GM12801 (cell line): ENCODE measurements around the gene CUX1.

ENCODE experiments used
- TF ChIP-seq, protein P1 (sequence below): IDR thresholded peaks from one replicate; pipeline ENCODE4 v1.5.1; 2011; ENCODE audit warnings: control low read depth; ENCODE audit not compliant: insufficient read length; ENCODE audit errors: extremely low read depth

Gene CUX1

GRCh38 chr7:102175423-102176170 is 358.2 kb downstream of the CUX1 start:
- TF ChIP-seq, protein P1, sequence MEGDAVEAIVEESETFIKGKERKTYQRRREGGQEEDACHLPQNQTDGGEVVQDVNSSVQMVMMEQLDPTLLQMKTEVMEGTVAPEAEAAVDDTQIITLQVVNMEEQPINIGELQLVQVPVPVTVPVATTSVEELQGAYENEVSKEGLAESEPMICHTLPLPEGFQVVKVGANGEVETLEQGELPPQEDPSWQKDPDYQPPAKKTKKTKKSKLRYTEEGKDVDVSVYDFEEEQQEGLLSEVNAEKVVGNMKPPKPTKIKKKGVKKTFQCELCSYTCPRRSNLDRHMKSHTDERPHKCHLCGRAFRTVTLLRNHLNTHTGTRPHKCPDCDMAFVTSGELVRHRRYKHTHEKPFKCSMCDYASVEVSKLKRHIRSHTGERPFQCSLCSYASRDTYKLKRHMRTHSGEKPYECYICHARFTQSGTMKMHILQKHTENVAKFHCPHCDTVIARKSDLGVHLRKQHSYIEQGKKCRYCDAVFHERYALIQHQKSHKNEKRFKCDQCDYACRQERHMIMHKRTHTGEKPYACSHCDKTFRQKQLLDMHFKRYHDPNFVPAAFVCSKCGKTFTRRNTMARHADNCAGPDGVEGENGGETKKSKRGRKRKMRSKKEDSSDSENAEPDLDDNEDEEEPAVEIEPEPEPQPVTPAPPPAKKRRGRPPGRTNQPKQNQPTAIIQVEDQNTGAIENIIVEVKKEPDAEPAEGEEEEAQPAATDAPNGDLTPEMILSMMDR = no peak

DNA sequence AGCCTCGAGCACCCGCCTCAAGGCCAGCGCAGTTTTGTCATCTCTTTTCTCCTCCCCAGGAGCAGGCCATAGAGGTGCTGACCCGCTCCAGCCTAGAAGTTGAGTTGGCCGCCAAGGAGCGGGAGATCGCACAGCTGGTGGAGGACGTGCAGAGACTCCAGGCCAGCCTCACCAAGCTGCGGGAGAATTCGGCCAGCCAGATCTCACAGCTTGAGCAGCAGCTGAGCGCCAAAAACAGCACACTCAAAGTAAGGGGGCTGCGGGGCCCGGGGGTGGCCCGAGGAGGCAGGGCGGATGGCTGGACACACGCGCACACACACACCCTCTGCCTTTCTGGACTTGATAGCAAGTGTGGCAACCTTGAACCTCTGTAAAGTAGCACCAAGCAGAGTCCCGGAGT is 361.0 kb downstream of the CUX1 start:
- TF ChIP-seq, protein P1 = no peak

DNA sequence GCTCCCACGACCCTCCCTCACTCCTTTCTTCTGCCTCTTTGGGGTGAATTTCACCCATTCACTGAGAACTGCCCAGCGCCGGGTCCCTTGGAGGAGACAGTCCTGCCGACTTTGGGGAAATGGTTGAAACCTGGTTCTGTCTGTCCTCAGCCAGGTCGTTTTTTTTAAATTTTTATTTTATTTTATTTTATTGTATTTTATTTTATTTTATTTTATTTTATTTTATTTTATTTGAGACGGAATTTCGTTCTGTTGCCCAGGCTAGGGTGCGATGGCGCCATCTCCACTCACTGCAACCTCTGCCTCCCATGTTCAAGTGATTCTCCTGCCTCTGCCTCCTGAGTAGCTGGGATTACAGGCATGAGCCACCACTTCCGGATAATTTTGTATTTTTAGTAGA is 363.3 kb downstream of the CUX1 start:
- TF ChIP-seq, protein P1 = no peak

GRCh38 chr7:102181517-102181916 is 364.1 kb downstream of the CUX1 start:
- TF ChIP-seq, protein P1 = no peak

DNA sequence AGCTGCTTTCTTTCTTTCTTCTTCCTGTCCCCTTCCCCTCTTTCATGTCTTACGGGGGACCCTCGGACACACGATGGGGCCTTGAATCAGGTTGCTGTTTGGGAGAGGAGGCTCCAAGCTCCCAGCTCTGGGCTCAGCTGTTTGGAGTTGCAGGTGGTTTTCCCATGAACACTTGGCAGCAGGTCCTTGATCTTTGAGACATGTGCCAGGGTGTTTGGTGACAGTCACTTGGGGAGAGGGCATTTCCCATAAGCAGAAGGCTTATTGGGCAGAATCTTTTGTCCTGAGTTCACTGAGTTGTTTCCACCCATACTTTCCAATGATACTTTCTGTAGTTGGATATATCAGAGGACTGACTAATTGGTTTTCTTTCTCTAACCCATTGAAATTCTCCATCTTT is 364.6 kb downstream of the CUX1 start:
- TF ChIP-seq, protein P1 = no peak

GRCh38 chr7:102184303-102184702 is 366.9 kb downstream of the CUX1 start:
- TF ChIP-seq, protein P1 = no peak

- TF ChIP-seq, protein P1 = no peak
These were observed 368.4 kb downstream of the CUX1 start for GRCh38 chr7:102185796-102186195.
